22Rv1 (cell line): Measurements from ENCODE around the gene ABCB8.
A peak's percentile ranks its signal among the peaks of the same experiment; 100 is the strongest.

Experiments
- H3K27ac ChIP-seq: fragments of 450-650 bp; 2 replicates; pipeline ENCODE4 v1.5.1; 2017
- CTCF ChIP-seq: fragments of 450-650 bp; IDR thresholded peaks from 2 replicates; pipeline ENCODE4 v1.5.1; 2017; ENCODE audit warnings: mild to moderate bottlenecking
- ZFX ChIP-seq: fragments of 450-650 bp; IDR thresholded peaks from 2 replicates; pipeline ENCODE4 v1.6.1; 2017; ENCODE audit warnings: antibody characterized with exemption, borderline replicate concordance

Gene ABCB8

GRCh38 chr7:151081170-151082101 is 53.2 kb downstream of the ABCB8 start:
- TF ChIP-seq ZFX (no peak), CTCF (no peak)
- peak overlapping the region; percentile 100 for H3K27ac ChIP-seq

DNA sequence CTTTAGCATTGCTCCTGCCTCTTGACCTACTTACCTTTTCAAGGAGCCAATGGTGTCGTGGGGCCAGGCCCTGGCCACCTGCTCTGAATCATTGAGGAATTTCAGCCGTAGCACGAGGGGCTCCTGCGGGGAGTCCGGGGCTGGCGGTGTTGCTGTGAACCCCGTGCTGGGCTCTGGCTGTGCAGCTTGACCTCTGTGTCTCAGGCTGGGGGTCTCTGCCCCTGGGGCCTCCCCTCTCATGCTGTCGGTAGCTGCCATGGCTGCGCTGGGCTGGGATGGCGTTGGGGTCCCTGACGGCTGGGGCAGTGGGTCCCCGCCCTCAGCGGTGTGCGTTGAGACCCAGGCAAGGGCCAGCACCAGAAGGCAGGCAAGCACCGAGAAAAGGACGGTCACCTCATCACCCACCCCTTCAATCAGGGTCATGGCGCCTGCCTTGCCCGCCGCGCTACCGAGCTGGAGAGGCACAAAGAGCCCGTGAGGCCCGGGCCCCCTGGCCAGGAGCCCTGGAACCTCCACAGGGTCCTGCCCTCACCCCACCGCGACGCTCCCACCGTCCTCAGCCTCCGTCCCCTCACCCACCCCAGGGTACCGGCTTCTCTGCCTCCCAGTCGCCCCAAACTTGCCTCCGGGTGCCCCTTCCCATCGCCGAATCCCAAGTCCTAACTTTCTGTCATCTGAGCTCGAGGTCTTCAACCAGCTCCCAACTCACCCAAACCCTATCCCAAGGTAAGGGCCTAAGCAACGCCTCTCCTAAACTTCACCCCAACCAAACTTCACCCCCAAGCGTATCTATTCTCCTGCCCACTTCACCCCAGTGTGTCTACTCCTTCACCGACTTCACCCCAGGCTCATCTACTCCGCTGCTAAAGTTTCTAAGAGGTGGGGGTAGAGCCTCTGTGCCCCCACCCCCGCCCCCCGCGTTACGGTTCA is 54.2 kb downstream of the ABCB8 start:
- TF ChIP-seq ZFX (no peak), CTCF (no peak)
- peak overlapping the region; percentile 100 for H3K27ac ChIP-seq

GRCh38 chr7:151083071-151083823 is 55.0 kb downstream of the ABCB8 start, which contains the start of gene TMUB1:
TSS of gene TMUB1 (minus strand) at chr7:151083493. CDS start at chr7:151082563, 930 bp downstream.
- H3K27ac ChIP-seq: peak within 1 kb of the TSS; percentile 100
- TF ChIP-seq CTCF (no peak), ZFX (no peak)

- TF ChIP-seq ZFX (no peak), CTCF (no peak)
- H3K27ac ChIP-seq: peak overlapping the region; percentile 100
Observed at GRCh38 chr7:151083824-151084160, 55.5 kb downstream of the ABCB8 start.

DNA sequence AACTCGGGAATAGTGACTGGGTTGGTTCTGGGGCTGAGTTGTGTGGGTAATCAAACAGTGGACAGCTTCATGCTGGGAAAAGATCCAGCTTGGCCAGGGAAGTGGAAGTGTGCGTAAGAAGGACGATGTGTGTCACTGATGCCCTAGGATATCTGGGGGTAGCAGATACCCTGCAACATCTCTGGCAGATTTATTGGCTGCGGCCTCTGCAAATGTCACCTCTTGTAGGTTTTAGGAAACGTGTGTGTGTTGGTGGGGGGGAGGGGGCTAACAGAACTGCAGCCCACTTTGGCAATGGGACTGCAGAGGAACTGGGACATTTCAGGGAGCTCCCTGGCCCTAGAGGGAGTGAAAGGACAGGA is 57.1 kb downstream of the ABCB8 start:
- peak overlapping the region; percentile 100 for H3K27ac ChIP-seq
- TF ChIP-seq ZFX: no peak
- TF ChIP-seq CTCF: no peak

- TF ChIP-seq ZFX (no peak), CTCF (no peak)
- peak within 1 kb of the TSS; percentile 100 for H3K27ac ChIP-seq
Observed at GRCh38 chr7:151085691-151086620, 57.7 kb downstream of the ABCB8 start, which contains the start of gene AGAP3. TSS of gene AGAP3 (plus strand) at chr7:151086475. CDS start at chr7:151086742, 267 bp downstream.
